Activated CD8-positive, alpha-beta T cell treated with anti-CD3 and anti-CD28 coated beads, Interleukin-2, amount 10 ng/mL, durations not matched to agents 7 days and 5 days (primary cell): ENCODE results near the gene XYLT2. TPM values are rescaled to one million over a fixed set of nuclear protein-coding genes. Genes with fewer than 3 reads are reported as not detected.

Experiments used
- ATAC-seq: fragments of 150-1000 bp; cut with Tn5 transposase; one replicate; pipeline ENCODE4 v1.10.0; 2021; ENCODE audit warnings: moderate library complexity
- CTCF ChIA-PET: fragments of 350-600 bp; sonication (Branson Sonifier 250); formaldehyde crosslinking; loops from one replicate; lab custom pipeline; 2021; ENCODE audit warnings: antibody characterized with exemption; lab: Charles Lee
- POLR2A ChIA-PET: fragments of 350-600 bp; sonication (Branson Sonifier 250); formaldehyde crosslinking; loops from one replicate; lab custom pipeline; 2021; ENCODE audit warnings: antibody characterized with exemption; lab: Charles Lee
- DNase-seq: peaks from one replicate; pipeline ENCODE4 v3.0.0-alpha.2; 2020
- H3K27ac Mint-ChIP-seq: one replicate; pipeline ENCODE4 v1.8.0; 2021; ENCODE audit warnings: mild to moderate bottlenecking, mixed read lengths
- H3K27me3 Mint-ChIP-seq: one replicate; pipeline ENCODE4 v1.8.0; 2021; ENCODE audit warnings: low read depth, mixed read lengths
- H3K36me3 Mint-ChIP-seq: one replicate; pipeline ENCODE4 v1.8.0; 2021; ENCODE audit warnings: low read depth, mixed read lengths
- H3K4me1 Mint-ChIP-seq: one replicate; pipeline ENCODE4 v1.8.0; 2021; ENCODE audit warnings: low read depth, mixed read lengths
- H3K4me3 Mint-ChIP-seq: one replicate; pipeline ENCODE4 v1.8.0; 2021; ENCODE audit warnings: mild to moderate bottlenecking, mixed read lengths
- H3K9me3 Mint-ChIP-seq: one replicate; pipeline ENCODE4 v1.8.0; 2022; ENCODE audit warnings: mixed read lengths; ENCODE audit not compliant: insufficient read depth
- total RNA-seq, 2 experiments: library from RNA; stranded (reverse); gene quantifications; one replicate each; pipeline ENCODE4 v1.2.3, GENCODE V29; 2021

XYLT2 gene
- total RNA-seq, 2 experiments from 2014 or later, result 24.7 to 26.0 TPM

DNA sequence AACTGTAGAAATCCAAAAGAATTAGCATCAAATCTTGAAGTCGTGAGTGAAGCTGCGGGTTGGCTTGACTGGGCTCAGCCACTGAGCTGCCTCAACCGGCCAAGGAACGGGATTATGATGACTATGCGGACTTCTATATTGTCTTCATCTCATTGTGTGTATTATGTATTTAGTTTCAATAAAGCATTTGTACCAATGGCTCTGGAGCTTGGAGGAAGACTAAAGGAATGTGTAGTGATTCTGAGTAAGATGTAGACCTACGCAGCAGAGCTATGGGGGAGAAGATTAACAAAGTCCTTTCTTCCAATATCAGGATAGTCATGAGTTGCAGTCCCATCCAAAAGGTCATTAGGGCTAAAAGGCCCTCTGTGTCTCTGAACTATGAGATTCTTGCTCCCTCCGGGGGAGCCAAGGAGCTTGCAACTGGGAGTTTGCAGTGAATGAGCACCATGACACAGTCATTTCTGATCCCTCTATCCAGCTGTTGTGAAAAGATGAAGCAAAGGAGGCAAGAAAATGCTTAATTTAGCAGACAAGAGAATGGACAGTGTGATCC, 35.4 kb downstream of the XYLT2 start:
- peaks cover 61% of the 10 kb centered on the region for H3K36me3 Mint-ChIP-seq
- CTCF ChIA-PET, result interaction anchor here (1.9 to 4.4 kb wide), 2 partner anchors 16 to 19 kb away, joined by 16 to 30 read pairs; partner anchors contain the start of gene LRRC59
- H3K27ac Mint-ChIP-seq, result no peak overlapping the region

GRCh38 chr17:50381920-50382319, 36.0 kb downstream of the XYLT2 start:
- ATAC-seq (no peak), DNase-seq (no peak)
- H3K27ac Mint-ChIP-seq, result no peak overlapping the region
- no peaks in the 10 kb centered on the region for H3K27me3 Mint-ChIP-seq
- H3K4me3 Mint-ChIP-seq, result no peak overlapping the region
- ChIA-PET CTCF (interaction anchor here (1.9 to 4.4 kb wide), 2 partner anchors 15 to 20 kb away, joined by 16 to 30 read pairs; partner anchors contain the start of gene LRRC59), POLR2A (interaction anchor here (1.1 to 6.8 kb wide), 4 partner anchors 8 to 15 kb away, joined by 3 to 46 read pairs (median 4); partner anchors contain the start of gene LRRC59)
- H3K36me3 Mint-ChIP-seq, result peaks cover 66% of the 10 kb centered on the region
- peaks cover 13% of the 10 kb centered on the region for H3K4me1 Mint-ChIP-seq
- H3K9me3 Mint-ChIP-seq, result no peaks in the 10 kb centered on the region

More for the DNA sequence above, 35.4 kb downstream of the XYLT2 start:
- H3K9me3 Mint-ChIP-seq, result no peaks in the 10 kb centered on the region
- H3K27me3 Mint-ChIP-seq, result no peaks in the 10 kb centered on the region
- H3K4me1 Mint-ChIP-seq, result peaks cover 15% of the 10 kb centered on the region
- no peak overlapping the region for H3K4me3 Mint-ChIP-seq
- ATAC-seq (no peak), DNase-seq (no peak)
- POLR2A ChIA-PET, result interaction anchor here (1.1 to 6.8 kb wide), 5 partner anchors 8 to 18 kb away, joined by 3 to 46 read pairs (median 4); partner anchors contain the start of gene LRRC59

DNA sequence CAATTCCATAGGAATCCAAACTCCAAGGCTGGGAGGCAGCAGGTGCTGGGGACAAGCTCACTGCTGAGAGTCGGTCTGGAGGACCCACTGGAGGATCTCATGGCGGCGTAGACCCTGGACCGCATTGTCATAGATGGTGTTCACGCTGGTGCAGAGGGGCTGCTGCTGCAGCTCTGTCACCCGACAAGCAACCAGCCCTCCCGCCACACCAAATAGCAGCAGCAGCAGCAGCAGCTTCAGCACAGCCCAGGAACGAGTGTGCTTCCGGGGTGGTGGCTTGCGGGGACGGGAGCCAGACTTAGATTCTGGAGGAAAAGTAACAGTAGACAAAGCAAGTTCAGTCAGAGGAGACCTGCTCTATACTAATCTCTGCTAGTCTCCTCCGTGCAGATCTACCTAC, 37.0 kb downstream of the XYLT2 start:
- no peak overlapping the region for H3K27ac Mint-ChIP-seq
- ATAC-seq (no peak), DNase-seq (no peak)
- H3K4me1 Mint-ChIP-seq, result peaks cover 11% of the 10 kb centered on the region
- peaks cover 74% of the 10 kb centered on the region for H3K36me3 Mint-ChIP-seq
- no peaks in the 10 kb centered on the region for H3K9me3 Mint-ChIP-seq
- no peaks in the 10 kb centered on the region for H3K27me3 Mint-ChIP-seq
- ChIA-PET CTCF (interaction anchor here (4.4 kb wide), 1 partner anchor 14 kb away, joined by 30 read pairs; the partner anchor contains the start of gene LRRC59), POLR2A (interaction anchor here (6.8 kb wide), 1 partner anchor 14 kb away, joined by 46 read pairs; the partner anchor contains the start of gene LRRC59)
- no peak overlapping the region for H3K4me3 Mint-ChIP-seq

DNA sequence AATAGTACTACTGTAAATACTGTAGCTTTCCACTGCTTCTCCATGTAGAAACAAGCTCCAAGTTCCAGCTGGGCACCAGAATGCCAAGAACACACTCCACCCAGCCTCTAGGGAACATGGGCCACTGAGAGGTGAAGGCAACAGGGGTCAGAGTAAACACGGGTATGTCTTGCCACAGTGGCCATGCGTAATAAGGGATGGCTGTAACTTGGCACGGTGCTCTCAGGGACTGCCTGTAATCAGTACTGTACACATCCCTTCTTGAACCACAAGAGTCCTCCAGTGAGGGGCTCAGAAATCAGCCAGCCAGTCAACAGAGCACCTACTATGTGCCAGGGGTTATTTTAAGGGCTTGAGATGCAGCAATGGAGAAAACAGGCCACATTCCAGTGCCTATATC, 40.6 kb downstream of the XYLT2 start:
- no peak overlapping the region for H3K4me3 Mint-ChIP-seq
- no peaks in the 10 kb centered on the region for H3K4me1 Mint-ChIP-seq
- H3K27me3 Mint-ChIP-seq, result no peaks in the 10 kb centered on the region
- no peaks in the 10 kb centered on the region for H3K9me3 Mint-ChIP-seq
- ChIA-PET CTCF (interaction anchor here (3.7 to 4.0 kb wide), 2 partner anchors 11 to 24 kb away, joined by 16 to 31 read pairs; partner anchors contain the start of gene LRRC59), POLR2A (interaction anchor here (1.0 to 1.2 kb wide), 2 partner anchors 7 to 11 kb away, joined by 4 read pairs; partner anchors contain the start of gene LRRC59)
- DNase-seq (no peak), ATAC-seq (no peak)
- H3K27ac Mint-ChIP-seq, result no peak overlapping the region
- H3K36me3 Mint-ChIP-seq, result peaks cover 69% of the 10 kb centered on the region

DNA sequence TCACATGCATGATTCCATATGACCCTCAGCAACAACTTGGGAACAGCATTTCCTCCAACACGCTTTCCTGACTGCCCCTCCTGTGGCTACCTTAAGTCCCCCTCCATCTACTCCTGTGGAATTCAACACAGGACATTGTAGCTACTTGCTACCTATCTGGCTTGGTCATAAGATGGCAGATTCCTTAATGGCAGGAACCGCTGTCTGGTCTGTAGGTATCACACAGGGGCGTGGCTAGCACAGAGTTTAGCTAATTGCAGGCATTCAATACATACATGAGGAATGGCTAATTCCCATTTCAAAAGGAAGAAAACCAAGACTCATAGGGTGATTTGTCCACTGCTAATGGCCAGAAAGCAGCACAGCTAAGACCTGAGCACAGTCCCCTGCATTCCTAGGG, 42.8 kb downstream of the XYLT2 start:
- DNase-seq, result no peak
- Mint-ChIP-seq H3K4me3 (no peak overlapping the region), H3K4me1 (no peaks in the 10 kb centered on the region), H3K9me3 (no peaks in the 10 kb centered on the region), H3K27ac (no peak overlapping the region), H3K36me3 (peaks cover 67% of the 10 kb centered on the region), H3K27me3 (no peaks in the 10 kb centered on the region)
- no peak for ATAC-seq
- POLR2A ChIA-PET, result interaction anchor here (1.6 kb wide), 1 partner anchor 8 kb away, joined by 7 read pairs; no protein-coding TSS in a partner anchor
- CTCF ChIA-PET, result interaction anchor here (0.9 to 1.3 kb wide), 2 partner anchors 9 to 26 kb away, joined by 3 to 11 read pairs; partner anchors contain the start of gene LRRC59

DNA sequence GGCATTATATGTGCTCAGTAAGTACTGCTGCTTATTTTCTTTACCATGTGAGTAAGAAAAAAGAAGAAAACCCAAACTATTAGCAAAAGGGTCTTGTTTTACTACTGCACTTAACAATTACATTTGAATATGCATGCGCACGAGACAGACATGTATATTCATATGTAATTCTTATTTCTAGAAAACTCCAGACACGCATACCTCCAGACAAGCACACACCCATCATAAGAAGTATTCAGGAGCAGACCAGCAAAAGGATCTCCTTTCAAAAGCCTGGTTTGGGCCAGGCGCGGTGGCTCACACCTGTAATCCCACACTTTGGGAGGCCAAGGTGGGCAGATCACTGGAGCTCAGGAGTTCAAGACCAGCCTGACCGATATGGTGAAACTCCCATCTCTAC, 43.6 kb downstream of the XYLT2 start:
- ATAC-seq (no peak), DNase-seq (no peak)
- no peak overlapping the region for H3K4me3 Mint-ChIP-seq
- H3K27ac Mint-ChIP-seq, result no peak overlapping the region
- peaks cover 68% of the 10 kb centered on the region for H3K36me3 Mint-ChIP-seq
- no peaks in the 10 kb centered on the region for H3K9me3 Mint-ChIP-seq
- CTCF ChIA-PET, result interaction anchor here (1.3 to 2.8 kb wide), 2 partner anchors 8 to 27 kb away, joined by 11 to 15 read pairs; partner anchors contain the start of gene LRRC59
- POLR2A ChIA-PET, result interaction anchor here (1.9 kb wide), 1 partner anchor 16 kb away, joined by 5 read pairs; no protein-coding TSS in a partner anchor
- H3K27me3 Mint-ChIP-seq, result no peaks in the 10 kb centered on the region
- peaks cover 4% of the 10 kb centered on the region for H3K4me1 Mint-ChIP-seq

GRCh38 chr17:50392621-50393020, 46.7 kb downstream of the XYLT2 start:
- DNase-seq (no peak), ATAC-seq (no peak)
- Mint-ChIP-seq H3K4me1 (peaks cover 25% of the 10 kb centered on the region), H3K4me3 (no peak overlapping the region), H3K9me3 (no peaks in the 10 kb centered on the region), H3K27me3 (no peaks in the 10 kb centered on the region), H3K36me3 (peaks cover 57% of the 10 kb centered on the region), H3K27ac (no peak overlapping the region)
- ChIA-PET CTCF (interaction anchor here (1.1 to 2.4 kb wide), 2 partner anchors 14 to 86 kb away, joined by 3 to 8 read pairs; partner anchors contain the start of gene RSAD1), POLR2A (interaction anchor here (1.6 to 1.8 kb wide), 2 partner anchors 19 to 28 kb away, joined by 4 to 7 read pairs; no protein-coding TSS in a partner anchor)

GRCh38 chr17:50393700-50394099, 47.8 kb downstream of the XYLT2 start:
- peaks cover 27% of the 10 kb centered on the region for H3K4me1 Mint-ChIP-seq
- no peaks in the 10 kb centered on the region for H3K9me3 Mint-ChIP-seq
- ATAC-seq (no peak), DNase-seq (no peak)
- no peaks in the 10 kb centered on the region for H3K27me3 Mint-ChIP-seq
- H3K4me3 Mint-ChIP-seq, result no peak overlapping the region
- no peak overlapping the region for H3K27ac Mint-ChIP-seq
- ChIA-PET CTCF (interaction anchor here (6.9 kb wide), 1 partner anchor 31 kb away, joined by 84 read pairs; no protein-coding TSS in a partner anchor), POLR2A (interaction anchor here (0.8 kb wide), 1 partner anchor 8 kb away, joined by 3 read pairs; no protein-coding TSS in a partner anchor)
- H3K36me3 Mint-ChIP-seq, result peaks cover 50% of the 10 kb centered on the region

- peaks cover 27% of the 10 kb centered on the region for H3K4me1 Mint-ChIP-seq
- H3K9me3 Mint-ChIP-seq, result no peaks in the 10 kb centered on the region
- ATAC-seq, result no peak
- no peaks in the 10 kb centered on the region for H3K27me3 Mint-ChIP-seq
- ChIA-PET CTCF (interaction anchor here (6.9 kb wide), 1 partner anchor 32 kb away, joined by 84 read pairs; no protein-coding TSS in a partner anchor), POLR2A (interaction anchor here (4.2 kb wide), 1 partner anchor 20 kb away, joined by 53 read pairs; the partner anchor contains the start of genes EME1 and MRPL27)
- H3K36me3 Mint-ChIP-seq, result peaks cover 43% of the 10 kb centered on the region
- no peak overlapping the region for H3K27ac Mint-ChIP-seq
- no peak for DNase-seq
- H3K4me3 Mint-ChIP-seq, result peak overlapping the region; percentile 93
These were observed 48.8 kb downstream of the XYLT2 start for GRCh38 chr17:50394711-50395110.

GRCh38 chr17:50396261-50397110, 50.6 kb downstream of the XYLT2 start:
- Mint-ChIP-seq H3K4me1 (peaks cover 27% of the 10 kb centered on the region), H3K4me3 (peak overlapping the region; percentile 93), H3K36me3 (peaks cover 39% of the 10 kb centered on the region), H3K27ac (peak overlapping the region; percentile 94), H3K27me3 (no peaks in the 10 kb centered on the region), H3K9me3 (no peaks in the 10 kb centered on the region)
- POLR2A ChIA-PET, result interaction anchor here (0.5 to 4.2 kb wide), 22 partner anchors 8 to 728 kb away, joined by 3 to 53 read pairs (median 4); partner anchors contain the start of genes EME1, MRPL27, RSAD1 and XYLT2
- ATAC-seq (peak; percentile 18), DNase-seq (peak; percentile 36)
- CTCF ChIA-PET, result interaction anchor here (0.7 to 6.9 kb wide), 45 partner anchors 7 to 1964 kb away, joined by 3 to 84 read pairs (median 6); partner anchors contain the start of genes ACSF2, EME1, MRPL27 and RSAD1
